OCI-M1 (cell line): ENCODE data around the gene PPP1R1C.

Source experiments
- DNase-seq: peaks from one replicate; lab custom pipeline; 2025; lab: John Stamatoyannopoulos, UW

Gene PPP1R1C

GRCh38 chr2:182064019-182064778, 78.5 kb downstream of the PPP1R1C start:
- no peak for DNase-seq

- DNase-seq = no peak
Measured at GRCh38 chr2:182066400-182067087, 80.9 kb downstream of the PPP1R1C start.

- no peak for DNase-seq
Measured at GRCh38 chr2:182067393-182067792, 81.7 kb downstream of the PPP1R1C start.

- DNase-seq = no peak
Measured at GRCh38 chr2:182068811-182069210, 83.2 kb downstream of the PPP1R1C start.

GRCh38 chr2:182069416-182069815, 83.8 kb downstream of the PPP1R1C start:
- no peak for DNase-seq

- DNase-seq = no peak
Measured at GRCh38 chr2:182069908-182070307, 84.3 kb downstream of the PPP1R1C start.

GRCh38 chr2:182070736-182071135, 85.1 kb downstream of the PPP1R1C start:
- no peak for DNase-seq

GRCh38 chr2:182072861-182073260, 87.2 kb downstream of the PPP1R1C start:
- no peak for DNase-seq

GRCh38 chr2:182073613-182074012, 88.0 kb downstream of the PPP1R1C start:
- DNase-seq = no peak

- no peak for DNase-seq
Measured at GRCh38 chr2:182077023-182077422, 91.4 kb downstream of the PPP1R1C start.

- peak; percentile 92 for DNase-seq
Measured at GRCh38 chr2:182077448-182078142, 91.9 kb downstream of the PPP1R1C start.

- no peak for DNase-seq
Measured at GRCh38 chr2:182078988-182079602, 93.4 kb downstream of the PPP1R1C start.

- DNase-seq = peak; percentile 17
Measured at GRCh38 chr2:182080493-182080892, 94.8 kb downstream of the PPP1R1C start.

- no peak for DNase-seq
Measured at GRCh38 chr2:182081602-182082260, 96.1 kb downstream of the PPP1R1C start.

GRCh38 chr2:182088681-182089320, 103.1 kb downstream of the PPP1R1C start:
- DNase-seq = no peak

GRCh38 chr2:182090486-182090885, 104.8 kb downstream of the PPP1R1C start:
- no peak for DNase-seq

- peak; percentile 89 for DNase-seq
Measured at GRCh38 chr2:182097571-182098164, 112.0 kb downstream of the PPP1R1C start.

GRCh38 chr2:182098648-182099047, 113.0 kb downstream of the PPP1R1C start:
- peak; percentile 32 for DNase-seq

GRCh38 chr2:182101263-182101662, 115.6 kb downstream of the PPP1R1C start:
- DNase-seq = peak; percentile 78

GRCh38 chr2:182103526-182103925, 117.9 kb downstream of the PPP1R1C start:
- no peak for DNase-seq

- DNase-seq = no peak
Measured at GRCh38 chr2:182110347-182110746, 124.7 kb downstream of the PPP1R1C start.
